Muscle of leg (tissue), 11 donors: ENCODE results near the gene PYDC1. TPM values are rescaled to one million over a fixed set of nuclear protein-coding genes. Genes with fewer than 3 reads are reported as not detected.

Experiments used
- DNase-seq: peaks from one replicate; pipeline ENCODE4 v3.0.0; 2013
- H3K27ac ChIP-seq: one replicate; pipeline ENCODE4 v1.5.1; 2013; ENCODE audit warnings: mild to moderate bottlenecking, low read length, control low read depth
- H3K27me3 ChIP-seq: one replicate; pipeline ENCODE4 v1.6.1; 2013; ENCODE audit warnings: low read length; ENCODE audit not compliant: control insufficient read depth, insufficient read depth
- H3K36me3 ChIP-seq: one replicate; pipeline ENCODE4 v1.6.1; 2013; ENCODE audit warnings: low read length; ENCODE audit not compliant: control insufficient read depth, insufficient read depth
- H3K4me1 ChIP-seq: one replicate; pipeline ENCODE4 v1.6.1; 2013; ENCODE audit warnings: low read length; ENCODE audit not compliant: control insufficient read depth, insufficient read depth
- H3K4me3 ChIP-seq: one replicate; pipeline ENCODE4 v1.5.1; 2013; ENCODE audit warnings: low read length, control low read depth
- H3K9me3 ChIP-seq: replicated peaks from 2 replicates; pipeline ENCODE4 v1.6.1; 2013; ENCODE audit warnings: low read depth, low read length; ENCODE audit not compliant: control insufficient read depth
- WGBS: methylation state at CpG from one replicate; pipeline ENCODE4 v1.1.5; 2013; ENCODE audit warnings: missing lambda C conversion rate; ENCODE audit not compliant: insufficient coverage; 5-methylcytosine and 5-hydroxymethylcytosine counted together
- polyA plus RNA-seq, 8 donors: library from polyadenylated mRNA; unstranded; fragments of 120-200 nt; gene quantifications; one replicate each; pipeline versions ENCODE4 v1.2.1 to v1.2.3, GENCODE V29; 2013; ENCODE audit warnings: inconsistent platforms in 1 of 8, low replicate concordance in 1 of 8; ENCODE audit not compliant: insufficient read length in 8 of 8, insufficient read depth in 1 of 8
- total RNA-seq: library from RNA; stranded (reverse); fragments of 120-200 nt; gene quantifications from one replicate; pipeline ENCODE4 v1.2.4, GENCODE V29; 2013

PYDC1 gene
- total and polyA plus RNA-seq, 9 donors, result 0.37 to 2.0 (median 0.84) TPM; not detected in 2

DNA sequence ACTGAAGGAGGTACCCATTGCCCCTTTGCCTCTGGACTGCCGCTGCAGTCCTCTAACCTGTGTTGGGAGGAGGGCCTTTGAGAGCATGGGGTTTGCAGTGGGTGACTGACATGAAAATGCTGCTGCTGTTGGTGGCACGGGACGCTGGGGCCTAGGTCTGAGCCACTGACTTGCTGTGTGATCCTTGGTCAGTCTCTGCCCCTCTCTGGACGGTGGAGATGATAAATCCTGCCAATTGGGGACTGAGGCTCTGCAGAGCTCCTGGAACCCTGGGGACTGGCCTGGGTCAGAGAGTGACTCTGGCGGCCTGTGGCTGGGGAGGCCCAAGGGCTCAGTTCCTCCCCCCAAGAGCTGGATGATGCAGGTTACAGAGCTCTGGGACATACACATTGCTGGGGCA, 6.1 kb upstream of the PYDC1 start:
- Histone ChIP-seq H3K4me3 (no peak overlapping the region), H3K36me3 (peaks cover 46% of the 10 kb centered on the region), H3K27me3 (peaks cover 9% of the 10 kb centered on the region), H3K9me3 (no peaks in the 10 kb centered on the region), H3K4me1 (no peaks in the 10 kb centered on the region), H3K27ac (no peak overlapping the region)
- no peak for DNase-seq
- 84% methylated on average over 5 of the region's 5 CpGs for WGBS

DNA sequence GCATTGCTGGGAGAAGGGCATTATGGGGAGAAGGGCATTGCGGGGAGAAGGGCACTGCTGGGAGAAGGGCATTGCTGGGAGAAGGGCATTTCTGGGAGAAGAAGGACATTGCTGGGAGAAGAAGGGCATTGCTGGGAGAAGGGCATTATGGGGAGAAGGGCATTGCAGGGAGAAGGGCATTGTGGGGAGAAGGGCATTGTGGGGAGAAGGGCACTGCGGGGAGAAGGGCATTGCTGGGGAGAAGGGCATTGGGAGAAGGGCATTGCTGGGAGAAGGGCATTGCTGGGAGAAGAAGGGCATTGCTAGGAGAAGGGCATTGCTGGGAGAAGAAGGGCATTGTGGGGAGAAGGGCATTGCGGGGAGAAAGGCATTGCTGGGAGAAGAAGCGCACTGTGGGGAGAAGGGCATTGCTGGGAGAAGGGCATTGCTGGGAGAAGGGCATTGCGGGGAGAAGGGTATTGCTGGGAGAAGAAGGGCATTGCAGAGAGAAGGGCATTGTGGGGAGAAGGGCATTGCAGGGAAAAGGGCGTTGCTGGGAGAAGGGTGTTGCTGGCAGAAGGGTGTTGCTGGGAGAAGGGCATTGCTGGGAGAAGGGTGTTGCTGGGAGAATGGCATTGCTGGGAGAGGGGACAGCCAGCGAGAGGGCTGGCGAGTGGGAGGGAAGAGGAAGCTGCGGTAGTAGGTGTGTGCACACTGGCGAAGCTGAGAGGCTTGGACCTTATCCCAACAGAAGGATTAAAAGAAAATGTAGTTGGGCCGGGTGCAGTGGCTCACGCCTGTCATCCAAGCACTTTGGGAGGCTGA, 4.6 kb upstream of the PYDC1 start:
- Histone ChIP-seq H3K27ac (no peak overlapping the region), H3K9me3 (no peaks in the 10 kb centered on the region), H3K4me3 (no peak overlapping the region), H3K27me3 (peaks cover 23% of the 10 kb centered on the region), H3K4me1 (peaks cover 6% of the 10 kb centered on the region), H3K36me3 (peaks cover 49% of the 10 kb centered on the region)
- no peak for DNase-seq
- 79% methylated on average over 11 of the region's 12 CpGs for WGBS

DNA sequence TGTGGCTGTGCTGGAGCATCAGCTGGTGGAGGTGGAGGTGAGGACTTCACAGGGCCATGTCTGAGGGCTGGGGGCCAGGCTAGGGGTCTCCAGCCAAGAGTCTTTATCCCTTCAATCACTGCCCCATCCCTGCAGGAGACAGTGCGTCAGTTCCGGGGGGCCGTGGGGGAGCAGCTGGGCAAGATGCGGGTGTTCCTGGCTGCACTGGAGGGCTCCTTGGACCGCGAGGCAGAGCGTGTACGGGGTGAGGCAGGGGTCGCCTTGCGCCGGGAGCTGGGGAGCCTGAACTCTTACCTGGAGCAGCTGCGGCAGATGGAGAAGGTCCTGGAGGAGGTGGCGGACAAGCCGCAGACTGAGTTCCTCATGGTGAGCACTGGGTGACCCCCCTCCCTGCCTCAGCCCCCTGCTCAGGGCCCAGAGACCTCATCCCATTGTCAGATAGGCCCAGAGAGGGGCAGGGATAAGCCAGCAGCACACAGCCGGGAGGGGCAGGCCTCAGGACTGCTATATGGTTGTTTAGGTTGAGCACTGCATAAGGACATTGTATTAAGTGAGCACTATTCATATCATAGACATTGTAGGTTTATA, 2.3 kb upstream of the PYDC1 start:
- Histone ChIP-seq H3K36me3 (peaks cover 35% of the 10 kb centered on the region), H3K4me3 (no peak overlapping the region), H3K27me3 (peaks cover 42% of the 10 kb centered on the region), H3K4me1 (peaks cover 20% of the 10 kb centered on the region), H3K9me3 (no peaks in the 10 kb centered on the region), H3K27ac (no peak overlapping the region)
- WGBS, result 89% methylated on average over 7 of the region's 15 CpGs
- no peak for DNase-seq

DNA sequence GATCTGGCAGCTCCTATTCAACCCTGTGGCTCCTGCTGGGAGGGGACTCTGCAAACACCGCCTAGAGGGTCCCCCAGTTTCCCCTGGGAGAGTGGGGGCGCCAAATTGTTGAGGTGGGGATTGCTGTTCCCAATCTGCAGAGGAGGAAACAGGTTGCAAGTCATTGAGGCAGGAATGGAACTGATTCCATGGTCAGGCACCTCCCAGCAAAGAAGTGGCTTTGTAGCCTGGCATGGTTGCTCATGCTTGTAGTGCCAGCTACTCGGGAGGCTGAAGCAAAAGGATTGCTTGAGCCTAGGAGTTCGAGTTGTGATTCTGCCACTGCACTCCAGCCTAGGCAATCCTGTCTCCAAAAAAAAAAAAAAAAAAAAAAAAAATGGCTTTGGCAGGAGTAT, 198 bp upstream of the PYDC1 start:
- no peak overlapping the region for H3K27ac ChIP-seq
- DNase-seq, result no peak
- WGBS, result 30% methylated on average over 2 of the region's 4 CpGs
- peaks cover 30% of the 10 kb centered on the region for H3K4me1 ChIP-seq
- H3K4me3 ChIP-seq, result no peak overlapping the region
- H3K36me3 ChIP-seq, result peaks cover 23% of the 10 kb centered on the region
- H3K9me3 ChIP-seq, result no peaks in the 10 kb centered on the region
- H3K27me3 ChIP-seq, result peaks cover 50% of the 10 kb centered on the region

DNA sequence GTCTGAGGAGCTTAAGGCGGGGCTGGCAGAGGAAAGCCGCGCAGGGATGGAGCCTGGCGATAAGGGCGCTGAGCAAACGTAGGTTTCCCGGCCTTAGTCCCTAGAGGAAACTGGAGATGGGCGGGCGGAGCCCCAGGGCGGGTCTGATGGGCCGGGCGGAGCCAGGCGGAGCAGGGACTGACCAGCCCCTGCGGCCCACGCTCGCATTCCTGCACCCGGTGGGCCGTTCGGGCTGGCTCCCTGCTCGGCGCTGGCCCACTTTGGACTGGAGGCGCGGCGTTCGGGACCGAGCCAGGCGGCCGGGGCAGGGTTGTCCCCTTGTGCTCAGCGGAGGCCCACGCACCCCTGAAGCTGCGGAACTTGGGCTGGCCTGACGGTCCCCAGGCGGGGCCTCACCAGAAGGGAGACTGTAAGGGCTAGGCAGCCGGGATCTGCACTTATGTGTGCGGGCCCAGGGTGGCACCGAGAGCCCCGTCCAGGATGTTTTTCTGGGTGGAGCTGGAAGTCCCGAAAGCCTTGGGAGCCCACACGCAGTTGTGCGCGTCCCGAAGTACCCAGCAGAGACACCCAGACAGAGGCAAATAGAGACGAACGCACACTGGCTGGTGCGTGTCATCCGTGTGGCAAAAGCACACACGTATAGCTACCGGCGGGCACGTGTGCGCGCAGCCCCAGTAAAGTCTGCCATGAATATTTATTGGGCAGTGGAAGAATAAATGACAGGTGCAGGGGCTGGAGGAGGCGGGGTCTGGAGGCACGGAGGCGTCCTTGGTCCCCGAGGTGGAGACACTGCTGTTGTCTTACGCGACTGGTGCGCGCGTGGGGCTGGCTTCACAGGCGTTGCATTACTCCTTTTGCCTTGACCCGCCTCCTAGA, 1.4 kb downstream of the PYDC1 start:
- DNase-seq, result peak; percentile 62
- WGBS, result under 1% methylated on average over 63 of the region's 63 CpGs
- Histone ChIP-seq H3K4me3 (peak overlapping the region; percentile 65), H3K4me1 (peaks cover 30% of the 10 kb centered on the region), H3K9me3 (no peaks in the 10 kb centered on the region), H3K27me3 (peaks cover 50% of the 10 kb centered on the region), H3K27ac (peak overlapping the region; percentile 94), H3K36me3 (peaks cover 18% of the 10 kb centered on the region)

DNA sequence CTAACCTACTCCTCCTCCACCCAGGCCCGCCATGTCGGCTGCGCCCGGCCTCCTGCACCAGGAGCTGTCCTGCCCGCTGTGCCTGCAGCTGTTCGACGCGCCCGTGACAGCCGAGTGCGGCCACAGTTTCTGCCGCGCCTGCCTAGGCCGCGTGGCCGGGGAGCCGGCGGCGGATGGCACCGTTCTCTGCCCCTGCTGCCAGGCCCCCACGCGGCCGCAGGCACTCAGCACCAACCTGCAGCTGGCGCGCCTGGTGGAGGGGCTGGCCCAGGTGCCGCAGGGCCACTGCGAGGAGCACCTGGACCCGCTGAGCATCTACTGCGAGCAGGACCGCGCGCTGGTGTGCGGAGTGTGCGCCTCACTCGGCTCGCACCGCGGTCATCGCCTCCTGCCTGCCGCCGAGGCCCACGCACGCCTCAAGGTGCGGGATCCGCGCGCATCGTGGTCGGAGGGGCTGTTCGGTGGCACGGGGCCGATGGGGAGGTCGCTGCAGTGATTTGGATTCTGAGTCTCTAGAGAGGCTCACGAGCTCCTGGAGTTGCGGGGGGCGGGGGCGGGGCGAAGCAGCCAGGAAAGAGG, 2.1 kb downstream of the PYDC1 start:
- Histone ChIP-seq H3K27me3 (peaks cover 50% of the 10 kb centered on the region), H3K4me1 (peaks cover 30% of the 10 kb centered on the region), H3K4me3 (peak overlapping the region; percentile 65), H3K27ac (peak overlapping the region; percentile 94), H3K9me3 (no peaks in the 10 kb centered on the region), H3K36me3 (peaks cover 18% of the 10 kb centered on the region)
- peak; percentile 33 for DNase-seq
- WGBS, result 1% methylated on average over 58 of the region's 58 CpGs

DNA sequence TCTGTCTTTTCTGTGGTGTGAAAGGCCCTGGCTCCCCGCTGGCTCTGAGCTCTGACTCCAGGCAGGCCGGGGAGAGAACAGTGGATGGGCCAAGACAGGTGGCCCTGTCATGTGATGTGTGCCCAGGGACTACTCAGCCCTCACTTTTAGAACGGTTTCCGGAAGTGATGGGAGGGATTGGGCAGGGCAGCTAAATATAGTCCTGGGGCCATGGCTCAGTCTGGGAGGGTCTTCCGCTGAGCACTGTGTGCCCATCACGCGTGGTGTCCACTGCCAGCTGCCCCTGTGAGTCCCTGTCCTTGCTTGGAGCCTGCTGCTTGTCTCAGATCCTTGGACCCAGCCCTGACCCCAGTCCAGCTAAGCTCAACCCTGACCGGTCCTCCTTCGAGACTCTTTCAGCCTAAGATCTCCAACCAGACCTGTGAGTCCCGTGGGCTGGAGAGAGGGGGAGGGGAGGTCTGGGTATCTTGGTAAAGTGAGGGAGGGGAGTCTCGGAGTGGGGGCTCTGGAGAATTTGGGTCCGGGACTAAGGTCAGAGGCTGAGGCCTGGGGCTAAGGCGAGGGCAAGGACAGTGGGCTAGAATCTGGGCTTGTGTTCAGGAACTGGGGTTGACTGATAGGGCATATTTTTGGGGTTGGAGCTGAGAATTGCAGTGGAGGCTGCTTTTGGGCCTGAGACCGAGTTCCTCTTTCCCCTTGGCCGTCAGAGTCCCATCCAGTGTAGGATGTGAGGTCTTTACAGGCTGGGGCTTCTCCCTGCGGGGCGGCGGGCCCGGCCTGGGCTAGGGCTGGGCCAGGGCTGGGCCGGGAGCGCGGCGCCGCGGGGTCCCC, 2.8 kb downstream of the PYDC1 start, which contains the start of gene TRIM72:
TSS of gene TRIM72 (plus strand) at position 243 of the 831 bp plus-strand sequence. CDS start 620 bp downstream, outside the sequence.
- Histone ChIP-seq H3K9me3 (no peaks in the 10 kb centered on the region), H3K27ac (peak within 1 kb of the TSS; percentile 94), H3K27me3 (peaks cover 46% of the 10 kb centered on the region), H3K4me1 (peaks cover 30% of the 10 kb centered on the region), H3K4me3 (peak within 1 kb of the TSS; percentile 65), H3K36me3 (peaks cover 14% of the 10 kb centered on the region)
- peak; percentile 93 for DNase-seq
- 32% methylated on average over 21 of the region's 25 CpGs for WGBS

DNA sequence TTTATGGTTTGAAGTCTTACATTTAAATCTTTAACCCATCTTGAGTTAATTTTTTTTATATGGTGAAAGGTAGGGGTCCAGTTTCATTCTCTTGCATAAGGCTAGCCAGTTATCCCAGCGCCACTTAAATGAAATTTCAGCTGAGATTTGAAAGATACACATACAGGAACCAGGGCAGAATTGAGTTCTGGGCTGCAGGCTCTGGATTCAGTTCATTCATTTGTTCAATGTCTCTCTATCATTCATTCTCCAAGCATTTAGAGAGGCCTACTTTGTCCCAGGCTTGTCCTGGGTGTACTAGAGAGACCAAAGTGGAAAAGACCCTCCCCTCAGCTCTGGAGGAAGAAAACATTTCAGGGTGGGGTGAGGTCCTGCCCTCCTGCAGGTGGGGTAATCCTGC, 3.6 kb downstream of the PYDC1 start:
- Histone ChIP-seq H3K27me3 (peaks cover 42% of the 10 kb centered on the region), H3K9me3 (no peaks in the 10 kb centered on the region), H3K4me1 (peaks cover 30% of the 10 kb centered on the region), H3K27ac (peak overlapping the region; percentile 94), H3K36me3 (peaks cover 10% of the 10 kb centered on the region), H3K4me3 (no peak overlapping the region)
- 80% methylated on average over 1 of the region's 1 CpG for WGBS
- no peak for DNase-seq

DNA sequence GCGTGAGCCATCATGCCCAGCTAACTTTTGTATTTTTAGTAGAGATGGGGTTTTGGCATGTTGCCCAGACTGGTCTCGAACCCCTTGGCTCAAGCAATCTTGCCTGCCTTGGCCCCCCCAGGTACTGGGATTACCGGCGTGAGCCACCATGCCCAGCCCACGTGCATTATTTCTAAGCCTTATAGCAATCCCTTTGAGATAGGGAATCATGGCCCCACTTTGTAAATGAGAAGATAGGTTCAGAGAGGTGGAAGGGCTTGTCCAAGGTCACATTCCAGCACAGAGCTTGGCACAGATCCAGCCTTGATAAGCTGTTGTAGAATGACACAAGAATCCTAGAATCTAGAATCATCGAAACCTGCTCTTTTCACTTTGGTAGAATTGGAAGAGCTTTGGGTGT, 10.2 kb downstream of the PYDC1 start:
- no peak for DNase-seq
- no CpG with 5 or more reads among the region's 6 CpGs for WGBS

More for the DNA sequence above, 10.2 kb downstream of the PYDC1 start:
- Histone ChIP-seq H3K36me3 (no peaks in the 10 kb centered on the region), H3K4me1 (peaks cover 23% of the 10 kb centered on the region), H3K4me3 (no peak overlapping the region), H3K27me3 (peaks cover 8% of the 10 kb centered on the region), H3K27ac (no peak overlapping the region), H3K9me3 (no peaks in the 10 kb centered on the region)
